ENCODE results near the gene GNS. TPM values are rescaled to one million over a fixed set of nuclear protein-coding genes. Genes with fewer than 3 reads are reported as not detected.
"Not testable (repeated sequence)": the region's sequence is repeated elsewhere in the genome, so short reads cannot be mapped to it uniquely, and the experiment has no call there.

Gene GNS
- total RNA-seq: 10 to 100 TPM; 21.5 to 26.8 TPM

DNA sequence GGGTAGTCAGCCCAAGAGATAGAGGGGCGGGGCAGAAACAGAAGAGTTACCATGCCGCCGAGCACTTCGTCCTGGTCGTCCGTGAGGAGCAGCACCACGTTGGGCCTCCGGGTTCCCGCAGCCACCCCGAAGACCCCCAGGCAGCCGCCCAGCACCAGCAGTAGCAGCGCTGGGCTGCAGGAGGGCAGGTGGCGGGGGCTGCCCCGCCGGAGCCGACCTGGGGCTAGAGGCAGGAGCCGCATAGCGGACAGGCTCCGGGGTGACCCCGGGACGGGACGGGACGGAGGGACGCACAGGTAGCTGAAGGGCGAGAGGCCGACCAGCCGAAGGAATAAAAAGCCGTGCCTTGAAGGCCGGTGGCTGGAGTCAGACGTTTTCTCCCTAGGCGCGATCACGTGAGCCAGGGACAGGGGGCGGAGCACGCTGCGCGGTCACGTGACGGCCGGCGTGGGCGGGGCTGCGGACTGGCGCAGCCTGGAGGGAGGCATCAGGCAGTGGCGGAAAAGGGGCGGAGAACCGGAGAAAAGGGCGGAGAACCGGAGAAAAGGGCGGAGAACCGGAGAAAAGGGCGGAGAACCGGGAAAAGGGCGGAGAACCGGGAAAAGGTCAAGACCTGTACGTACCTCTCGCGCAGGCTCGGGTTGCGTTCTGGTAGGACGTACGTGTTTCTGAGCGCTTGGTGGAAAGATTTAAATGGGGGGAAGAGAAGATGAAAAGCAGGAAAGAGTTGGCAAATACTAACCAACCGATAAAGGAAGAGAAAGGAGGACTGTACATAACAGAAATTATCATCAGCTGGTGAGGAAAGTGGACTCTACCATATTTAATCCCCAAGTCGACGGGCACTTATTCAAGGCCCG, at the start of gene GNS:
TSS of gene GNS (minus strand) at position 372 of the 860 bp plus-strand sequence. CDS start at position 242, 130 bp downstream.
- DNase-seq (ENCODE audit: low spot score in 2 of 2) (peak; percentile 97 to 98), ATAC-seq (peak; percentile 93 to 94)
- peaks cover 0 to 7% of the 10 kb centered on the region in 2 donors for H3K36me3 Mint-ChIP-seq
- H3K9me3 Mint-ChIP-seq: no peaks in the 10 kb centered on the region
- peak within 1 kb of the TSS; percentile 85 to 97 for H3K27ac Mint-ChIP-seq

DNA sequence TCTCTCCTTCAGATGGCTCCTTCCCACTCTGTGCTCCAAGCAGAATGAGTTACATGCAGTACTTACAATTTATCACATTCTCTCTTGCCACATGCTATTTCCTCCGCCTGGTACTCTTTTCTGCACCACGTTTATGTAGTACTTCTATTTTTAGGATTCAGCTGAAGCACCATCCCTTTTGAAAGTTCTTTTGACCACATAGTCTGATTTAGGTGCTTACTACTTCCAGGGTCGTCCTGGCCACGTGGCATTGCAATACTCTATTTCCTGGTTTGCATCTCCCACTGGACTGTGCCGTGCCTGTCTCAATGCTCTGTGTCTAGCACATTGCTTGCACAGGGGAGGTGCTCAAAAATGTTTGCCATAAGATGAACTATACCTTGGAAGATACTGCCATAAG, 48.9 kb upstream of the GNS start:
- DNase-seq (ENCODE audit: low spot score in 2 of 2) (no peak), ATAC-seq (no peak)
- Mint-ChIP-seq H3K9me3 (no peaks in the 10 kb centered on the region), H3K36me3 (no peaks in the 10 kb centered on the region), H3K27ac (no peak overlapping the region)

- ATAC-seq (no peak), DNase-seq (ENCODE audit: low spot score in 2 of 2) (no peak)
- H3K27ac Mint-ChIP-seq: no peak overlapping the region
- H3K9me3 Mint-ChIP-seq: no peaks in the 10 kb centered on the region
- no peaks in the 10 kb centered on the region for H3K36me3 Mint-ChIP-seq
Observed at GRCh38 chr12:64806593-64807460, 47.6 kb upstream of the GNS start.

- no peaks in the 10 kb centered on the region for H3K36me3 Mint-ChIP-seq
Observed at GRCh38 chr12:64806173-64806572, 47.0 kb upstream of the GNS start.

GRCh38 chr12:64802180-64802775, 43.1 kb upstream of the GNS start:
- ATAC-seq (peak in 1 of 2 donors; percentile 60), DNase-seq (ENCODE audit: low spot score in 2 of 2) (peak in 1 of 2 donors; percentile 70)
- not testable (repeated sequence) for H3K27ac Mint-ChIP-seq, H3K36me3 Mint-ChIP-seq, H3K9me3 Mint-ChIP-seq

More at GRCh38 chr12:64806173-64806572, 47.0 kb upstream of the GNS start:
- DNase-seq (ENCODE audit: low spot score in 2 of 2): no peak
- ATAC-seq: no peak
- Mint-ChIP-seq H3K27ac (no peak overlapping the region), H3K9me3 (no peaks in the 10 kb centered on the region)

GRCh38 chr12:64801381-64801780, 42.2 kb upstream of the GNS start:
- ATAC-seq: no peak
- DNase-seq (ENCODE audit: low spot score in 2 of 2): no peak
- no peak overlapping the region for H3K27ac Mint-ChIP-seq
- no peaks in the 10 kb centered on the region for H3K36me3 Mint-ChIP-seq
- H3K9me3 Mint-ChIP-seq: no peaks in the 10 kb centered on the region

- Mint-ChIP-seq H3K27ac (no peak overlapping the region), H3K36me3 (no peaks in the 10 kb centered on the region), H3K9me3 (no peaks in the 10 kb centered on the region)
- DNase-seq (ENCODE audit: low spot score in 2 of 2): no peak
- no peak for ATAC-seq
Observed at GRCh38 chr12:64800640-64801039, 41.4 kb upstream of the GNS start.

DNA sequence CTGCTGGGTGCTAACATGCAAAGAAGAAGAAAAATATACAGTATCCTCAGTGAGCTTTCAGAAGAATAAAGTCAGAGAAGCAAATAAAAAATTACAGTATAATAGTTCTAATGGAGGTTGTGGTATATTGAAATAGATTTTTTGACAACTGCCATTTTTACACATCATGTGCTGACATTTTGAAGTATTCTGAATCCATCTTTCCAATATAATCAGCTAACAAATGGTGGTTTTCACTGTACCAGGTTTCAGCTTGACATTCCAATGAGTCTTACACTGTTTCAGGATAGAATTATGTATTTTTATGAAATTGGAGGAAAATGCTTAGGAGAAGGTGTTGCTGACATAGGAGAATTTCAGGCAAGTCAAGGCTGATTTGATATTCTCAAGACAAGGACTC, 39.0 kb upstream of the GNS start:
- ATAC-seq: no peak
- Mint-ChIP-seq H3K27ac (no peak overlapping the region), H3K9me3 (no peaks in the 10 kb centered on the region), H3K36me3 (no peaks in the 10 kb centered on the region)
- no peak for DNase-seq (ENCODE audit: low spot score in 2 of 2)

DNA sequence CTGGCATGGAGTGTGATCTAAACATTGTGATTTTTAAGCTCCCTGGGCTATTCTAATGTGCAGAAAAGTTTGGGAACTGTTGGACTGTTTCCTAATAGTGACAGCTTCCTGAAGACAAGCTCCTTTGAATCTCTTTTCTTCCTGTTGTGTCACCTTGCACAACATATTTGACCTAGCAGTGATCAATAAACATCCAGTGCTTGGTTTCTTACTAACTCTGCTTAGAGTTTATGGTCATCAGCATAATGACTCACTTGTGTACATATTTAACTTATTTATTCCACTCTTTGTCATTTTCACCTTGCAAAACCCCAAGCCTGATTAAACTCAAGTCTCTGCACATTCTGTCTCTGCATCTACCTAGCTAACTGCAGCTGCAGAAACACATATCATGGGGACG, 38.0 kb upstream of the GNS start:
- ATAC-seq: no peak
- DNase-seq (ENCODE audit: low spot score in 2 of 2): no peak

DNA sequence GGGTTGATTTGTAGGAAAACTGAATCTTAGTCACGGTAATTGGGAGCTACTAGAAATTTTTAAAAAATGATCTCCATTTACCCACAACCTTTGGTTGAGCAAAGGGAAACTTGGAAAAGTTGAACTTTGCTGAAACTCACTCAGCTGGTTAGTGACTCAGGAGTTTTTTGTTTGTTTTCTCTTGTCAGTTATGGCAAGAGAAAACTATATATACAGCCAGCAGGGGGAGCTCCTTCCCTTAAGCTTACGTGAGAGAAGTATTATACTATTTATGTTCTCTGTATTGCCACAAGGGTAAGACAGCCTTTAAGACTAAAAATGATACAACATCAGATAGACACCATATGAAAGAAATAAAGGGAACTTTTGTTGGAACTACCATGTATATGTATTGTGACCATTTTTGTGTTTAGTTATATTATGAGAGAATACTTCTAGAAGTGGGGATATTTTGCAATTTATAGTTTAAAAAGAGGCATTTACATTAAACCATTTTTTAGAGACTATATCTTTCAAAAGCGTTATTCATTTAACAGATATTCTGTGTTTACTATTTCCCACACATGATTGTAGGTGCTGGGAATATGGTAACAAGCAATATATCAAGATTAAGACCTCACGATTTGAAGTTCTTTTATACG, 37.1 kb upstream of the GNS start:
- Mint-ChIP-seq H3K27ac (no peak overlapping the region), H3K36me3 (no peaks in the 10 kb centered on the region), H3K9me3 (no peaks in the 10 kb centered on the region)
- DNase-seq (ENCODE audit: low spot score in 2 of 2) (peak in 1 of 2 donors; percentile 70), ATAC-seq (peak; percentile 81 to 82)

More for the DNA sequence above, 38.0 kb upstream of the GNS start:
- H3K36me3 Mint-ChIP-seq: no peaks in the 10 kb centered on the region
- no peak overlapping the region for H3K27ac Mint-ChIP-seq
- H3K9me3 Mint-ChIP-seq: no peaks in the 10 kb centered on the region

DNA sequence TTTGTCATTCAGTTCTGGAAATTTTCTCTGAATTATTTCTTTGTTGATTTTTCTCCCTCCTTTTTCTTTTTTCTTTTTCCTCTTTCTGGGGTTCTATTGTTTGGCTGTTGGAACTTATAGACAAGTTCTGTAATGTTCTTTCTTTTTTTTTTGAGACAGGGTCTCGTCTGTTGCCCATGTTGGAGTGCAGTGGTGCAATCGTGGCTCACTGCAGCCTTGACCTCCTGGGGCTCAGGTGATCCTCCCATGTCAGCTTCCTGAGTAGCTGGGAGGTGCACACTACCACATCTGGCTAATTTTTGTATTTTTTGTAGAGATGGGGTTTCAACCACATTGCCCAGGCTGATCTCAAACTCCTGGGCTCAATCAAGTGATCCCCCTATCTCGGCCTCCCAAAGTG, 35.1 kb upstream of the GNS start:
- DNase-seq (ENCODE audit: low spot score in 2 of 2): no peak
- no peaks in the 10 kb centered on the region for H3K9me3 Mint-ChIP-seq

DNA sequence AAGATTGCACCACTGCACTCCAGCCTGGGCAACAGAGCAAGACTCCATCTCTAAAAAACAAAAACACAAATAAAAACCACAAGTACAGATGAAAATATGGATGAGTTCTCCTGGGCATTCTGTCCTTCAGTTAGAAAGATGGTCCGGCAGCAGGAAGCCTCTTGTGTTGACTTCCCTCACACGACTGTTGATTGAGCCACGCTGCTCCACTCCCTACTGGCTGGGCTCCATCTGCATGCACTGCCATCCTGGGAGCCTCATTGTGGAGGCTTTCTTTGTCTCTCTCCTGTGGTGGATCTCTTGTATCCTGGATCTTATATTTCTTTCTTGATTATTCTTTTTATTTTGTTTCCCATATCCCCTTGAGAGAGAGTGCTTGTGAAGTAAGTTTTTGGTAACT, 34.4 kb upstream of the GNS start:
- DNase-seq (ENCODE audit: low spot score in 2 of 2): no peak
- ATAC-seq: no peak
- no peaks in the 10 kb centered on the region for H3K36me3 Mint-ChIP-seq
- H3K27ac Mint-ChIP-seq: no peak overlapping the region
- no peaks in the 10 kb centered on the region for H3K9me3 Mint-ChIP-seq

More for the DNA sequence above, 35.1 kb upstream of the GNS start:
- H3K27ac Mint-ChIP-seq: no peak overlapping the region
- no peak for ATAC-seq
- H3K36me3 Mint-ChIP-seq: no peaks in the 10 kb centered on the region

DNA sequence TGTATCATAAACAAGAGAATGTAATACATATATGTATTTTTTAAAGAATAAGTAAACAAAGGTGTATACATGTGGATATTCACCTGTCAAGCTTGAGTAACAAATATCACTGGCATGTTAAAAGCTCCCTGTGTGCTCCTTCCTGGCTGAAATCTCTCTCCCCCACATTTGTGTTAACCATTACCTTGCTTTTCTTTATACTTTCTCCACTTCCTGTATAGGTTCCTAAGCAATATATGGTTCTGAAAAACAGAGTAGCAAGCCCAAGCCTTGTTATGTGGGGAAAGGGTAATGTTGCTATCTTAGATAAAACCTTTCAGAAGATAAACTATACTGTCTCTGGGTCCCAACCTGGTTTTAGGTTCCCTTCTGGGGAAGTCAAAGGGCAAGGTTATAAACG, 32.9 kb upstream of the GNS start:
- Mint-ChIP-seq H3K27ac (no peak overlapping the region), H3K9me3 (no peaks in the 10 kb centered on the region), H3K36me3 (no peaks in the 10 kb centered on the region)
- no peak for DNase-seq (ENCODE audit: low spot score in 2 of 2)
- ATAC-seq: no peak

DNA sequence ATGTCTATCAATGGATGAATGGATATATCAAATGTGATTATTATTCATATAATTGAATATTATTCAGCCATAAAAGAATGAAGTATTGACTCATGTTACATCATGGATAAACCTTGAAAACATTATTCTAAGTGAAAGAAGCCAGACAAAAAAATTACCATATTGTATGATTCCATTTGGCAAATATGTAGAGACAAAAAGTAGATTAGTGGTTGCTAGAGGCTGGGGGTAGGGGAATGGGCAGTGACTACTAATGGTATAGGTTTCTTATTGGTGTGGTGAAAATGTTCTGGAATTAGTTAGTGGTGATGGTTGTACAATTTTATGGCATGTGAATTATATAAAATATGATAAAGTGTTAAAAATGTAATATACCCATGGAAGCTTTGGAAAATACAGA, 31.8 kb upstream of the GNS start:
- DNase-seq (ENCODE audit: low spot score in 2 of 2): no peak
- no peaks in the 10 kb centered on the region for H3K36me3 Mint-ChIP-seq

GRCh38 chr12:64790166-64790565, 31.0 kb upstream of the GNS start:
- Mint-ChIP-seq H3K27ac (no peak overlapping the region), H3K36me3 (no peaks in the 10 kb centered on the region), H3K9me3 (no peaks in the 10 kb centered on the region)
- ATAC-seq: no peak
- no peak for DNase-seq (ENCODE audit: low spot score in 2 of 2)

More for the DNA sequence above, 31.8 kb upstream of the GNS start:
- no peak for ATAC-seq
- no peak overlapping the region for H3K27ac Mint-ChIP-seq
- no peaks in the 10 kb centered on the region for H3K9me3 Mint-ChIP-seq

DNA sequence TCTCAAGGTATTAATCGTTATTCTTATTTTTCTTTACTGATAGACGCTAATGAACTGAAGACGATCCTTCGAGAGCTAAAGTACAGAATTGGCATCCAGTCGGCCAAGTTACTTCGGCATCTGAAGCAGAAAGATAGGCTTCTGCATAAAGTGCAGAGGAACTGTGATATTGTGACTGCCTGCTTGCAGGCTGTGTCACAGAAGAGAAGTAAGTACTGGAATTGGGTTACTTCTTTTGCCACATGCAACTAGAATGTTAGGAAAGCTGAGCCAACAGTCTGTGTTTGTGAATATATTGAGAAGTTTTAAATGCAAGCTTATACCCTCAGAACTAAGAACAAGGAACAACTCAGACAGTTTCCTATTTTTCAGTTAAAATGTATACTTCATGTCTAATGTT, 26.6 kb upstream of the GNS start:
- H3K36me3 Mint-ChIP-seq: peaks cover 0 to 7% of the 10 kb centered on the region in 2 donors
- no peak overlapping the region for H3K27ac Mint-ChIP-seq
- DNase-seq (ENCODE audit: low spot score in 2 of 2) (no peak), ATAC-seq (no peak)
- H3K9me3 Mint-ChIP-seq: no peaks in the 10 kb centered on the region

Data from activated naive CD4-positive, alpha-beta T cell treated with anti-CD3 and anti-CD28 coated beads, Interleukin-2, amount 50 U/mL, for 72 hours (primary cell).